SU-DHL-6 (cell line): ENCODE results near the gene NACC1.

Experiments used
- H2AFZ ChIP-seq: fragments of 200-600 bp; sonication (generic); 2 replicates; pipeline ENCODE4 v1.6.1; 2014; ENCODE audit warnings: low read depth, mild to moderate bottlenecking, moderate library complexity, mixed read lengths, antibody characterized with exemption, low read length; ENCODE audit not compliant: severe bottlenecking
- H3F3A ChIP-seq: fragments of 200-600 bp; shearing (Covaris generic); 2 replicates; pipeline ENCODE4 v1.6.0; 2016; ENCODE audit warnings: antibody characterized with exemption, mild to moderate bottlenecking; ENCODE audit not compliant: insufficient read depth
- H3K27ac ChIP-seq: fragments of 200-600 bp; sonication (generic); 2 replicates; pipeline ENCODE4 v1.5.1; 2016; ENCODE audit warnings: low read depth, mild to moderate bottlenecking, low read length, moderate library complexity, mixed read lengths
- H3K27me3 ChIP-seq: fragments of 200-600 bp; sonication (generic), shearing (Covaris generic); 2 replicates; pipeline ENCODE4 v1.6.0; 2014; ENCODE audit warnings: mild to moderate bottlenecking, low read length
- H3K36me3 ChIP-seq: fragments of 200-600 bp; sonication (generic); 2 replicates; pipeline ENCODE4 v1.6.1; 2014; ENCODE audit warnings: mild to moderate bottlenecking, low read length, mixed read lengths
- H3K4me2 ChIP-seq: fragments of 300-600, 200-600 bp; shearing (Covaris generic), sonication (generic); 2 replicates; pipeline ENCODE4 v1.6.0; 2014; ENCODE audit warnings: low read length, low read depth, mild to moderate bottlenecking; ENCODE audit not compliant: poor library complexity, severe bottlenecking
- H3K4me3 ChIP-seq: fragments of 200-600 bp; sonication (generic); 2 replicates; pipeline ENCODE4 v1.5.1; 2014; ENCODE audit warnings: antibody characterized with exemption, low read length, mild to moderate bottlenecking, mixed read lengths; ENCODE audit not compliant: insufficient read depth, poor library complexity, severe bottlenecking
- H3K79me2 ChIP-seq: fragments of 200-600 bp; sonication (generic); 2 replicates; pipeline ENCODE4 v1.6.1; 2014; ENCODE audit warnings: mild to moderate bottlenecking, low read length, moderate library complexity; ENCODE audit not compliant: insufficient read depth
- H3K9ac ChIP-seq: fragments of 200-600 bp; sonication (generic); 2 replicates; pipeline ENCODE4 v1.7.0; 2014; ENCODE audit warnings: mild to moderate bottlenecking, low read length
- H3K9me2 ChIP-seq: fragments of 200-600 bp; sonication (generic); replicated peaks from 2 replicates; pipeline ENCODE4 v1.6.1; 2014; ENCODE audit warnings: low read length; ENCODE audit not compliant: insufficient read depth
- H3K9me3 ChIP-seq: fragments of 200-600 bp; sonication (generic); 2 replicates; pipeline ENCODE4 v1.6.1; 2014; ENCODE audit warnings: low read length, mixed read lengths; ENCODE audit not compliant: insufficient read depth
- H4K20me1 ChIP-seq: fragments of 200-600 bp; sonication (generic); 2 replicates; pipeline ENCODE4 v1.6.1; 2014; ENCODE audit warnings: low read depth, mild to moderate bottlenecking, antibody characterized with exemption, low read length, moderate library complexity, mixed read lengths
- CTCF ChIP-seq: fragments of 200-600 bp; sonication (generic); IDR thresholded peaks from one replicate; pipeline ENCODE4 v1.5.1; 2017; ENCODE audit warnings: antibody characterized with exemption, mild to moderate bottlenecking, low read length, moderate library complexity; ENCODE audit not compliant: insufficient read depth, poor library complexity, severe bottlenecking
- EZH2phosphoT487 ChIP-seq: fragments of 200-600 bp; sonication (generic), shearing (Covaris generic); conservative IDR thresholded peaks from 2 replicates; pipeline ENCODE4 v1.6.1; 2018; ENCODE audit warnings: mild to moderate bottlenecking, antibody characterized with exemption, low read length, moderate library complexity, mixed read lengths

NACC1 gene

GRCh38 chr19:13155472-13156359, 37.7 kb downstream of the NACC1 start:
- Histone ChIP-seq H3K27ac (peak overlapping the region; percentile 90), H4K20me1 (no peaks in the 10 kb centered on the region; the same call in 1 of the 2 replicates), H3K4me2 (peak overlapping the region; percentile 82), H3K9me3 (no peaks in the 10 kb centered on the region), H3K4me3 (peak overlapping the region; percentile 73), H3K9ac (peak overlapping the region; percentile 91), H3F3A (peaks cover 37% of the 10 kb centered on the region), H3K79me2 (peaks cover 12% of the 10 kb centered on the region), H3K36me3 (no peaks in the 10 kb centered on the region; the same call in 1 of the 2 replicates), H3K27me3 (no peaks in the 10 kb centered on the region), H3K9me2 (no peaks in the 10 kb centered on the region), H2AFZ (no peak overlapping the region)
- TF ChIP-seq CTCF (no peak), EZH2phosphoT487 (no peak)

- Histone ChIP-seq H3K4me3 (no peak overlapping the region), H3K9me3 (no peaks in the 10 kb centered on the region), H3K36me3 (no peaks in the 10 kb centered on the region), H3K9me2 (no peaks in the 10 kb centered on the region), H3F3A (peaks cover 43% of the 10 kb centered on the region), H4K20me1 (no peaks in the 10 kb centered on the region), H3K79me2 (no peaks in the 10 kb centered on the region), H3K4me2 (no peak overlapping the region), H3K9ac (no peak overlapping the region), H3K27me3 (no peaks in the 10 kb centered on the region), H2AFZ (no peak overlapping the region), H3K27ac (no peak overlapping the region)
- no peak for TF ChIP-seq EZH2phosphoT487
- TF ChIP-seq CTCF = no peak
Observed at GRCh38 chr19:13159713-13160112, 41.6 kb downstream of the NACC1 start.

- no peaks in the 10 kb centered on the region for H3K27me3 ChIP-seq
- no peaks in the 10 kb centered on the region for H3K9me3 ChIP-seq
- no peak for TF ChIP-seq EZH2phosphoT487
- no peak for TF ChIP-seq CTCF
- H3K4me3 ChIP-seq = no peak overlapping the region
- H3K4me2 ChIP-seq = no peak overlapping the region
- H4K20me1 ChIP-seq = no peaks in the 10 kb centered on the region
- H3K9me2 ChIP-seq = no peaks in the 10 kb centered on the region
- peaks cover 38% of the 10 kb centered on the region for H3F3A ChIP-seq
- no peak overlapping the region for H2AFZ ChIP-seq
- no peaks in the 10 kb centered on the region for H3K36me3 ChIP-seq
- no peak overlapping the region for H3K27ac ChIP-seq
- no peaks in the 10 kb centered on the region for H3K79me2 ChIP-seq
- H3K9ac ChIP-seq = no peak overlapping the region
Observed at GRCh38 chr19:13160557-13160956, 42.5 kb downstream of the NACC1 start.
